GDM1 (cell line): ENCODE data around the gene MAGI1.
"Not testable (repeated sequence)": the region's sequence is repeated elsewhere in the genome, so short reads cannot be mapped to it uniquely, and the experiment has no call there.

Experiments
- DNase-seq: peaks from one replicate; lab custom pipeline; 2025; lab: John Stamatoyannopoulos, UW

The MAGI1 gene

DNA sequence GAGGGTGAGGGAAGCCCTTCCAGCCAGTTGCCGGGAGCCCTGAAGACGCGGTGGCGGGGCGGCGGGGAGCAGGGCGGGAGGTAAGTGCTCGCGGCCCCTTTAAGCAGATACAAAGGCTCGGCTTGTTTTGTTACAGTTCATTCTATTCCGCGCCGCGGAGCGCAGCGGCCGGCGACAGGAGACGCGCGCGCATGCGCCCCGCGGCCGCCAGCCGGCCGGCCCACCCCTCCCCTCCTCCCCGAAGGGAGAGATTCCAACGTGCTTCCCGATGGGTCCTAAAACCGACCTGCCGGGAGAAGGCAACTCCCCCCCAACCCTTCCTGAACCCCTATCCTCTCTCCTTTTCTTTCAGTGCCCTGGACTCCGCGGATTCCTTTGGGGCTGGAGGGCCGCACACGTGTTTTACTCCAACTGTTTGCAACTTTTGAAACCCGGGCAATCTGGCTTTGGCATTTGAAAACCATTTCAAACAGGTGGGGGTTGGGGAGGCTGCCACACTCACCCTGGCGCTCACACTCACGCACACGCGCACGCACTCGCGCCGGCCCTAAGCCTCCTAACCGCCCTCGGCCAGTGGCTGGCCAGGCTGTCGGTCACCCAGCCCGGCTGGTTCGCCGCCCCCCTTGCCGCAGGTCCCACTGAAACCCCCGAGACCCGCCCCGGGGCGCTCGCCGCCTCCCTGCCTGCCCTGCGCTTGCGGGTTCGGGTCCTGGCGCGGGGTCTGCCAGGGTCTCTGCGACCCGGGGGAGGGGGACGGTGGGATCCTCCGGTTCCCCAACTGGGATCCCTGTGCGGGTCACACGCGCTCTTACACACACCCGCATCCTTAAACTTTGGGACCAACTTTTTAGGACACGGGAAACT is at the start of gene MAGI1:
TSS of gene MAGI1 (minus strand) at position 193 of the 864 bp plus-strand sequence. CDS start 610 bp downstream, outside the sequence.
- DNase-seq, result peak; percentile 59

DNA sequence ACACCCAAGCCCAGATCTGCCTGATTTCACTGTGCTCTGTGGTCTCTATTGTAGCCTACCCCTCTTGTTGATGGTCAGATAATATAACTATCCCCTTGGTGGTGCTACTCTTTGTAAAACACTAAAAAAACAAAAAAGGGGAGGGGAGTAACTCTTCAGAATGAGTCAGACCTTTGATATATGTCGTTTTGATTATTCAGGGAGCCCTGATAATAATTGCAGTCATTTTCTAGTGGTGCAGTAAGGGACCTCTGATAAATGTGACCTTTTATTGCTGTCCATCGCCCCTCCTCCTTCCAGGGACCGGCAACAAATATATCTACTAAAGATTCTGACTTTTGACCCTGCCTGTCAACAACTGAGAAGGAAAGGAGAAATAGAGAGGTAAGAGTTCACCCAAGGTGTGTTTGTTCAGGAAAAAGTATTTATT is 45.1 kb upstream of the MAGI1 start:
- DNase-seq, result no peak

DNA sequence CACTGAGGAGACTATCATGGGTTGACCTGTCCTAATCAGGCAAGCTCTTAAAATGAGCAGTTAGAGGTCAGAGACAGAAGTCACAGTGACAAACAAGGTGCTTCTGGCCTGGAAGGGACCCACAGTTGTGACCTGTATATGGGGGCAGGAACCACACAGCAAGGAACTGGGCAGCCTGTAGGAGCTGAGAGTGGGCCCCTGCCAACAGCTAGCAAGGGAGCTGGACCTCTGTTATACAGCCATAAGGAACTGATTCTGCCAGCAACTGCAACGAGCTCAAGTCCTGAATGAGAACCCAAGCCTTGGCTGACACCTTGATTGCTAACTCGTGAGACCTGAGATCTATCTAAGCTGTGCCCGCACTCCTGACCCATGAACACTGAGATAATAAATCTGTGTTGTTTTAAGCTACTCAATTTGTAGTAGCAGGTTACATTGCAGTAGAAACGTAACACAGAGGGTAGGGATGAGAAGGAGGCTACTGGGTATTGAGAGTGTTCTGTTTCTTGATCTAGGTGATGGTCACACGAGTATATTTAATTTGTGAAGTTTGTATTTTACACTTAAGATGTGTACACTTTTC is 44.5 kb upstream of the MAGI1 start:
- DNase-seq, result no peak

DNA sequence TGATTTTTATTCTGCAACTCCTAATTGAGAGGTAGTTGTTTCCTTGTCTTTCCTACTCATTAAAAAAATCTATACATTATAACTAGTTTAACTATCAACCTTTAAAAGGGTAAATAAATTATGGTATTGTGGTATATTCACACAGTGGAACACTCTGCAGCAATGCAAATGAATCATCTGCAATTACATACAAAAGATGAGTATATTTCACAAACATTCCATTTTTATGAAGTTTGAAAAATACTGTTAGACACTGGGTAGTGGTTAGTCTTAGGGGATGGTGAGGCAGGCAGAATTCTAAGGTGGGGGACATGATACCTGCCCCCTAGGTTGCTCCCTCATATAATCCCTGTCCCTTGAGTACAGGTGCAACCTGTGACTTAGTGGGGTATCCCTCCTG is 44.0 kb upstream of the MAGI1 start:
- DNase-seq, result no peak

DNA sequence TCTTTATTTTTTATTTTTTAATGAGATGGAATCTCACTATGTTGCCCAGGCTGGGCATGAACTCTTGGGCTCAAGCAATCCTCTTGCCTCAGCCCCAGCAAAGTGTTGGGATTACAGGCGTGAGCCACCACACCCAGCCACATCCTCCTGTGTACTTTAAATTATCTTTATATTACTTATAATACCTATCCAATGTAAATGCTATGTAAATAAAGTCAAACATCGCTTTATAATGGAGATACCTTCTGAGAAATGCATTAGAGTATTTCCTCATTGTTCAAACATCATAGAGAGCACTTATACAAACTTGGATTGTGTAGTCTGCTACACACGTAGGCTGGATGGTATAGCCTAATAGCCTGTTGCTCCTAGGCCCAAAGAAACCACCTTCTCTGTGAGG is 41.4 kb upstream of the MAGI1 start:
- DNase-seq, result no peak

DNA sequence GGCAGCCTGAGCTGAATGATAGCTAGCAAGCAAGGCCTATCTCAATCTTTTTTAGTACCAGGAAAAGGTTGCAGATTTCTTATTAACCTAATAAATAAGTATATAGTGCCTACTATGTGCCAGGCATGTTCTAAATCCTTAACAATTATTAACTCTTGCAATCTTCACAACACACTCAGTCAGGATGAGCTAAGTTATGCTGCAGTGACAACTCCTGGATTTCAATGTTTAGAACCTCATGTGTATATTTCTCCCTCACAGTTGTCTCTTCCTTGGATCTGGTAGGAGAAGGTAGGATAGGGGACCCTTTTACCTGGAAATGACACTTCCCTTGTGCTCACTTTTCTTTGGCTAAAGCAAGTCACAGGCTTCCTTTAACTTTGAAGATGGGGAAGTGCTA is 39.3 kb upstream of the MAGI1 start:
- no peak for DNase-seq

DNA sequence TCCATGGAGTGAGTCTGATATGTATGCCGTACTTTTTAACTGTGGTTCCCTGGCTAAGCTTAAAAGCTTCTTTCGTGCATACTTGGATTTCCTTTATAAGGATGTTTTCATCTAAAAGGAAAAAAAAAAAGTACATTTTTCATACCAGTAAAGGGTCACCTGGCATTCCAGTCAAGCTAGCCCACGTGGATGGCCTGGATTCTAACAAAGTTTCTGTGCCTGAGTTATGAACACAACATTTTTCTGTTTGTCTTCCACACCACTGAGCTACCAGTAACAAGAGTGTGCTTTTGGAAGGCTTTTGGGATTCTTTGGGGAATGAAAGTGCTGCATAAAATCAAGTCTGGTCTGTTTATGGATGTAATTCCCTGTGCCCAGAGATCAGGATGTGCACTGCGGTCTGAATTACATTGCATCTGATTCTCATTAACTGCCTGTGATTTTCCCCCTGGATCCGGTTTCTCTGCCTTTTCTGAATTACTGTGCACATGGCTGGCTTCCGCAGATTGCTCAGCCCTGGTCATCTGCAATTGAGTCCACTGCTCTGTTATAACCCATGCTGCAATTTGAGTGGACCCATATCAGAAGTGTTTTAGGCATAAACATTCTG is 38.2 kb upstream of the MAGI1 start:
- no peak for DNase-seq

DNA sequence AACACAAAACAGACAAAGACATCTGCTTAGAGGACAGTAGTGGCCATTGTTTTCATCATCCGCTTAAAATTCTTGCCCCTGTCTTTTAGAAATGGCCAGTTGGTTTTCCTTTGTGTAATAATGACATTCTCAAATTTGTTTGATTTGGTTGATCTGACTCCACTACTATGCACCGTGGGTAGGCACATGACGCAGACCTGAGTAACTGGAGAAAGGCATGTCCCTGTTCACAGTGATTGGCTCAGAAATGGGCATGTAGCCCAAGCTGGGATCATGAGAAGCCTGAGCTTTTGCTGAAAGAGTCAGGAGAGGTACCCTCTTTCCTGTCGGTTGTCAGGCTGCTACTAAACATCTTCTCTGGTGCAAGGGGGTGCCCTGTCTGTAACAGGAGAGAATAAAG is 36.6 kb upstream of the MAGI1 start:
- no peak for DNase-seq

DNA sequence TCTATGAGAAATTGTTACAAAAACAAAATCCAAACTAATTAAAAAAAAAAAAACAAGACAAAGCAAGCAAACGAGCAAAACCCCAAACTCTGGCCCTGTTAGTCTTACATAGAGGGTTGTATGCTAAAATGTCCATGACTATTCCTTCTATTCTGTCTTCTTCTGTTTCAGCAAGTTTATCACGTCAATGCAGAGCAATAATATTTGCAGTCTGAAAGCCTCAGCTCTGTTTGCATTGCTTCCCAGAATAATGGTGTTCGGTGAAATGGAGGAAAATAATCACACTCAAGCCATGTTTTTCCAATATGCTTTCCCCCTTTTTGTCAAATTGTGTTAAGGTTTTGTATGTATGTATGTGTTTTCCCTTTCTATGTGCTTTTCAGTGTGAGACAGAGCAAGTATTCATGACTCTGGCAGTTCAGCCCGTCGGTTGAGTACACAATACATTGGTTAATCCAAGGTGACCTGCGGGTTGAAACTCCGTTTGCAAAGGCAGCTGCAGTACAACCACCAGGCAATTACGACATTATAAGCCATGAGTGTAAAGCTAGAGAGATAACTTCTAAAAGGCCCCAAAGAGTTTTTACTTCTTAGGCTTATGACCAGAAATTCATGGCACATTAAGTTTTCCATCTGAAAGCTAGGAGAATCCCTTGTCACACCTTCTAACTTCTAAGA is 34.9 kb upstream of the MAGI1 start:
- DNase-seq, result no peak

DNA sequence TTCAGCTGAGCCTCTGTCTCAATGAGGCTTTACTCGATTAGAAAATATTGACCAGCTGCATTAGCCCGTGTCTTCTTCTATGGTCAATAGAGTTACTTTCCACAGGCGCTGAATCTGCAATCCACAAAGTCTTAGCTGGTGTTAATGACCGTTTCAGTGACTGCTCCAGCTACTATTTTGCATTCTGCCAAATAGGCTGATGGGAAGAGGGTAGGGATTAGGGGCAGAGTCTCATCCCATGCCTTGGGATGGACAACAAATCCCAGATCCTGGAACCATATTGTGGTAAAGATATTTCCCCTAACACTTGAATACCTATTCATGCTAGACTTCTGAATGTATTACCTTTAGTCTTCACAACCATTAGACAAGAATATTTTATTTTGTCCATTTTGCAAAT is 29.5 kb upstream of the MAGI1 start:
- DNase-seq, result no peak

DNA sequence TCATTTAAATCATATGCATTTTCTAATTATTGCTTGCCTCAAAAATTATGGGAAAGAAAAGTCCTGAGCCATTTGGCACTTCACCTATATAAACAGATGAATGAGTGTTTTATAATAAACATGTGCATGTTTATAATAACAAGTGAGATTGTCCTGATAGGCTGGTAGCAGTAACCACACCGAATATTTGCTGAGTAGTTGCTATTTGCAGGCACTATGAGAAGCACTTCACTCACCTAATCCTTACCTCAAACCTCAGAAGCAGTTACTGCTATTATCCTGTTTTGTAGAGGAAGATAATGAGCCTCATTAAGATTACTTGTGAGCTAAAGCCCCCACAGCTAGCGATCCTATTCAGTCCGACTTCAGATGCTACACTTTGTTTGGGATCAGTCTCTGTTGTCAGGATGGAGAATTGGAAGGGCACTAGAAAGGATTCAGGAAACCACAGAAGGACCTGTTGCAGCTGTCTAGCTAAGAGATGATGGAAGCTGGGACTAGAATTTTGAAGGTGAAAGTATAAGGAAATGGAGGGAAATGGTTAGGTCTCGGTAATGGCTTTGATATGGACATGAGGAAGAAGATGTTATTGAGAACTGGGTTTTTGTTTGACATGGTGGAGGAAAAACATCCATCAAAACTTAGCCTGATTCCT is 28.4 kb upstream of the MAGI1 start:
- no peak for DNase-seq

DNA sequence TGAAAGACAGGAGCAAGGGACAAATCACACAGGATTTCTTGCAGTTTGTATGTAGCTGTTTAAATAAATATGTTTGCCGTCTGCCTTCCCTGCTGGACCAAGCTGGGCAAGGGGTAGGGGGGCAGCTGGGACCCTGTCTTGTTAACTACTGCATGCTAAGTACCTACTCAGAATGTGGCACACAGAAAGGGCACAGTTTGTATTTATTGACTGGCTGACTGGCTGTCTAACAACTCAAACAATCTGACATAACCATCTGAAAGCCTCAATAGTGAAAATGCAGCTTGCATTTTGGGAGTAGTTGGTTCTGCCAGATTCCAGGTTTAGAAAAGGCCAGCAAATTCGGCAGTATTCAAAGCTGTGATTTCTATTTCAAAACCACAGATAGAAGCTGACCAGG is 16.6 kb upstream of the MAGI1 start:
- no peak for DNase-seq

DNA sequence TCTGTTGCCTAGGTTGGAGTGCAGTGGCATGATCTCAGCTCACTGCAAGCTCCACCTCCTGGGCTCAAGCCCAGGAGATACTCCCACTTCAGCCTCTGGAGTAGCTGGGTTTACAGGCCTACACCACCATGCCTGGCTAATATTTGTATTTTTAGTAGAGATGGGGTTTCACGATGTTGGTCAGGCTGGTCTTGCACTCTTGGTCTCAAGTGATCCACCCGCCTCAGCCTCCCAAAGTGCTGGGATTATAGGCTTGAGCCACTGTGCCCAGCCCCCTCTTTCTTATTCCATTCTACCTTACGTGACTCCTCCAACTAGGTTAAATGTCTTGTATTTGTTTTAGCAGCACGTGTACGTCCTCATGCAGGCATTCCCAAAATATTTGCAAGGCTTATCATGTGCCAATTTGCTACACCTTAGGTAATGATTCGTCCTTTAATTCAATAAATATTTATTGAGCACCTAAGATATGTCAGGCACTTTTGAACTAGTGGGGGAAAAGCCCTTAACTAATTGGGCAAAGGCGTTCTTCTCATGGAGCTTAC is 14.9 kb upstream of the MAGI1 start:
- DNase-seq, result no peak

DNA sequence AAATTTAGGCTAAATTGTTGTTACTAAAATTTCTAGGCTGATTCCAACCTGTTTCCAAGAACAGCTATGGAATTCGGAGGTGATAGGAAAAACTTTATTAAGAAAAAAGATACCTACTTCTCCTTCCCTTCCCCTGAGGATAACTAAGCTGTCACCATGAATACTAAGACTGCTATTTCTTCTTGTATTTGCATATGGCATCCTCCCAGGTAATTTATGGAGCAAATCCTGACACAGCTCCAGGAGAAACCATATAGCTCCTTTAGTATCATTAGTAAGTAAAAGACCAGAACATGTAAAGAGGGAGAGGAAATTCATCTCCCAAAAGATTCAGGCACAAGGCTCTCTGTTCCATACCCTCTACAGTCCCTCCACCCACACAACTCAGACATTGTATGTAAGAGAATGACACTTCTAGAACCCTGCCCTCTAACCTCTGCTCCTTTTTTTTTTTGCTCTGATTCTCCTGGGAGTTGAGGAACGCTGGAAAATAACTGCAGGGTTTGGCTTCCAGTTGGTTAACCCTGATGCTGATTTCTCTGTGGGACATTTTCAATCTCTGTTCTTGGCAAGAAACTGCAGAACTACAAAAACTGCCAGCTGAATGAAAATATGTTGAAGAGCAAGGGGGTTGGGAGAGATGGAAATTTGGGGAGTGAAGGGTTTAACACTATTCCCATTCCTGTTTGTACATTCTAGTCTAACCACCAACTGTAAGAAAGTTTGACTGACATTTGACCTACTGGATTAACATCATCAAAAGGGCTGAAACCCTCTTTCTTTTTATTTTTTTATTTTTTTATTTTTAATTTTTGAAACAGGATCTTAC is 14.2 kb upstream of the MAGI1 start:
- DNase-seq, result no peak

DNA sequence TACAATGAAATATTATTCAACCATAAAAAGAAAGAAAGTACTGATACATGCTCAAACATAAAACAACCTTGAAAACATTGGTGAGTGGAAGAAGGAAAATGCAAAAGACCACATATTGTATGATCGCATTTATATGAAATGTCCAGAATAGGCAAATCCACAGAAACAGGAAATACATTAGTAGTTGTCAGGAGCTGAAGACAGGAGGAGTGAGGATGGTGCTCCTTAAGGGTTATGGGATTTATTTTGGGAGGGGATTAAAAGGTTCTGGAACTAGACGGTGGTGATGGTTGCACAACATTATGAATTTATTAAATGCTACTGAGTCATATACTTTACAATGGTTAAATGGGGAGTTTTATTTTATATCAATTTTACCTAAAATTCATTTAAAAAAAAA is 12.1 kb upstream of the MAGI1 start:
- DNase-seq, result no peak

DNA sequence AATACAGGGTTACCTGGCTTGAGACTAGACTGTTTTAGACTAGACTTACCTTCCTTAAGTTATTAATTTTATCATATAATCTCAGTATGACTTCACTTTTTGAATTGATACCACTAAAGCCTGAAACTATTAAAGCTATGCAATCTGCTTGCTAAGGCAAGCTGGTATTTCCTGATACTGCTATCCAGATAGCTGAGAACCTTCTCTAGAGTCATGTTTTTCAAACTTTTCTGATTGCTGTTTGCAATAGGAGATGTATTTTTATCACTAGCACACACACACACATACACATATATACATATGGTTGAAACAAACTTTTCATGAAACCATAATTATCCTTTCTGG is 9.3 kb upstream of the MAGI1 start:
- DNase-seq, result no peak

DNA sequence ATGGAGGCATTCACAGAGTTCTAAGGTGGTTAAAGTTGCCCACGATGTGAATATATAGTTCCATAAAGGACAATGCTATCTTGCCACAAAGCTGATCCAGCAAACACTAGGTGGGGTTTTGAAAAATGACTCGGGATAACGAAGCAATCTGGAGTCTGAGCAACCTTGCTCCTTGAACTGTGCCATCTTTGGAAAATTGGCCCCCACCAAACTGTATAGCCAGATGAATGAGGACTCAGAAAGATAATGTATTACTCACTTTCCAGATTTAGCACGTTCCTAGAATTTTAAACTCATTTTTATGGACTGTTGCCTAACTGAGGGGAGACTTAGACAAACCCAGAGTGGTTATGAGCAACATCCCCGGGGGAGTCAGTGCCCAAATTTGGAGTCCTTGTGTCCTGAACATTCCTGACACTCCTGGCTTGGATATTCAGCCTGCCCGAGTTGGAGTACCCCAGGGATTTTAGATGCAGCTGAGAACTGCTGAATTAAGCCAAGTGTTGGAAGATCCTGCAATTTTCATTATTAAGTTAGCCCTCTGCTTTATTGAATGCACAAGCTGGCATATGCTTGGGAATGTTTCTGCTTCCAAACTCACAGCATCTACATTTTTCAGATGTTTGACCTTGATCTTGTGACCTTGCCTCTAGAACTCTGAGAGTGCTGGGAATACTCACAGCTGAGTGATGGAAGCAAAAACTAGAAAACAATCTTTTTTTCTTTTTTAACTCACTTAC is 8.8 kb upstream of the MAGI1 start:
- no peak for DNase-seq

DNA sequence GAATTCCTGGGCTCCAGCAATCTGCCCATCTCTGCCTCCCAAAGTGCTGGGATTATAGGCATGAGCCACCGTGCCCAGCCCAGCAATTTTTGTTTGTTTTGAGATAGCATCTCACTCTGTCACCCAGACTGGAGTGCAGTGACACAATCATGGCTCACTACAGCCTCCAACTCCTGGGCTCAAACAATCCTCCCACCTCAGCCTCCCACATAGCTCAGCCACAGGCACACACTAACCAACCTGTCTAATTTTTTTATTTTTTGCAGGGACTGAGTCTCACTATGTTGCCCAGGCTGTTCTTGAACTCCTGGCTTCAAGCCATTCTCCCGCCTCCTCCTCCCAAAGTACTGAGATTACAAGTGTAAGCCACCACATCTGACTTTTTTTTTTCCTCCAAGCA is 7.6 kb upstream of the MAGI1 start:
- DNase-seq, result not testable (repeated sequence)

DNA sequence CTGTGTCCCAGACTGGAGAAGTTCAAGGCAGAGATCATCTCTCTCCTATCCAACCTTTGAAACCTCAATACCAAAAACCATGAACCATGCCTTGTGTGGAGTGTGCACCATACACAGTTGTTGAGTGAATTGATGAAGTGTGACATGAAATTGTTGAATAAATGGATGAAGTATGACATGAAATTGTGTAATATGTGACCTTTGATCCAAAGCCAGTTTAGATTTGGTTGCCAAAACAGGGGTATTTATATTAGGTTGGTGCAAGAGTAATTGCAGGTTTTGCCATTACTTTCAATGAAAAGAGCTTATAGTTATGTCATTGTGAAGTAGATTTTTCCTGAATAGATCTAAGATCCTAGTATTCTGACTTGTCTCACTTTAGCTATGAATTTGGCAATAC is 3.1 kb upstream of the MAGI1 start:
- no peak for DNase-seq

DNA sequence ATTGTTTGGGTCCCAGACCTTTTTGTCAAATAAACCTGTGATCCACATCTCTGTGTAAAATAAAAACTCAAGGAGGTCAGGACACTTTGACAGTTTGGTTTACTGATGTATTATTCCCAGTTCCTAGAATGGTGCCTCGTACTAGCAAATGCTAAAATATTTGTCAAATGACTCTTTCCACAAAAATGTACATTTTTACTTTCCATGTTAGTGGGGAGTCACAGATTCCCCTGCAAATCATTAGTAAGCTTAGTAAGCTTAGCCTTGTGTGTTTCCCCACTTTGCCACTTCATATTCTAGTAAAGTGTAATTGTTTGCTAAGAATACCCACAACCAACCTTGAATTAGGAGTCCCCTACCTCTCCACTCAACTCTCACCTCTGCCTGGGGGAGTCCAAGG is 2.4 kb upstream of the MAGI1 start:
- DNase-seq, result no peak

DNA sequence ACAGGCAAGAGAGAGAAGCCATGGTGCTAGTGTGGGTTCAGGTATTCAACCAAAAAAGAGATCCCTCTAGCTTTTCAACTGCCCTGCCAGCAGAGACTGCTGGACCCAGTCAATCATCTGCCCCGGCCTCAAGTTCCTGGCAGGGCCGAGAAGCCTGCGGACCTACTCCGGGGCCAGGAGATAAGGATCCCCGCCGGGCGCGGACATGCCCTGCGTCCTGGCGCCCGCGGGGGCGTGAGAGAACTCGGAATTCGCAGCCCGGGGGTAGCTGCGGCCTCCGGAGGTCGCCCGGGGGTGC is 821 bp upstream of the MAGI1 start:
- no peak for DNase-seq
